ENCODE measurements around the gene CD33.

GRCh38 chr19:51203916-51204315, 21.0 kb upstream of the CD33 start:
- TF ChIP-seq CTCF (IDR thresholded peaks at IDR 0.05) (no peak), POLR2A (IDR thresholded peaks at IDR 0.05) (no peak)

Data from esophagus squamous epithelium (tissue), 4 donors.